GM12865 (cell line): ENCODE measurements around the gene IP6K2.
"Not testable (repeated sequence)": the region's sequence is repeated elsewhere in the genome, so short reads cannot be mapped to it uniquely, and the experiment has no call there.

ENCODE experiments used
- DNase-seq: peaks from one replicate; pipeline ENCODE4 v3.0.0; 2010; ENCODE audit warnings: low read depth
- H3K4me3 ChIP-seq: 2 replicates; pipeline ENCODE4 v1.5.1; 2011; ENCODE audit warnings: mild to moderate bottlenecking, low read depth, low read length, control low read depth
- CTCF ChIP-seq: IDR thresholded peaks from 2 replicates; pipeline ENCODE4 v1.5.1; 2011; ENCODE audit warnings: low read length, control low read depth, low read depth, inconsistent platforms; ENCODE audit not compliant: insufficient read depth; ENCODE audit errors: missing control alignments

IP6K2 gene

GRCh38 chr3:48723725-48724124 lies 6.7 kb upstream of the IP6K2 start:
- TF ChIP-seq CTCF: no peak
- no peak overlapping the region for H3K4me3 ChIP-seq
- DNase-seq: no peak

DNA sequence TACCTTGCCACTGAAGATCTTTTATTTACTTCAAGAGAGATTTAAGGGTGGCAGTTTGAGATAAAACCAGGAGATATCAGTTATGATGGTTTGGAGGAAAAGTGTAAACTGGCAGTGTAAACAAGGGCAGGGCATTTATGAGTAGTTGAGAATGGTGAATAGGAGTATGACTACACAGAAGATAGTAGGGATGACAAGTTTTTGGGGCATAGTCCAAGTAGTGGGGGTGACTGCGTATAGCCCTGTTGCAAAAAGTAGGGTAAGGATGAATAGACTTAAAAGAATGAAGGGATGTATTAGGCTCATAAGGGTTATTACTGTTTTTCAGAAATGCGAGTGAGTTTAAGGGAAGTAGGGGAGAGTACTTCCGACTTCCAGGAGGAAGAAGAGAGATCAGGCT lies 6.3 kb upstream of the IP6K2 start:
- not testable (repeated sequence) for H3K4me3 ChIP-seq, DNase-seq

DNA sequence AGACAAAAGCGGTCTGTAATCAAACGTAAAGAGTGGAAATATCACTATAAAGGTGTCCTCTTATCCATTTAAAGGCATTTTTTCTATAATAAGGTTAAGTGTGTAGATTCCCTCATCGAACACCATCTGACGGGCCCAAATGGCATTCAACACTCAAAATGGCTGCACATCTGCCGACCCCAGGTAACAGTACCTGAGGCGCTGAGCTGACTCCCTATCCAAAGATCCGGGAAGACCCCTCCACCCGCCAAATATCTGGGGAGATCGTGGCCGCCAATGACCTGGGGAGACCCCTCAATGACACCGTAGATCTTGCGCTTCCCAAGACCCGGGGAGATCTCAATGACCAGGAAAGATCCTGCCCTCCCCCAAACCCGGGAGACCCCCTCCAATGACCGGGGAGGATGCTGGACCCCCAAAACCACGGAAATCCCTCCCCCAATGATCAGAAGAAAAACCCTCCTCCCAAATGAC lies 476 bp downstream of the IP6K2 start:
- peak; percentile 58 for DNase-seq
- no peak for TF ChIP-seq CTCF
- peak overlapping the region; percentile 97 for H3K4me3 ChIP-seq

GRCh38 chr3:48715174-48715800 lies 1.7 kb downstream of the IP6K2 start:
- no peak for DNase-seq
- no peak for TF ChIP-seq CTCF
- H3K4me3 ChIP-seq: peak overlapping the region; percentile 97

GRCh38 chr3:48711727-48712126 lies 5.3 kb downstream of the IP6K2 start:
- no peak for DNase-seq
- no peak overlapping the region for H3K4me3 ChIP-seq
- no peak for TF ChIP-seq CTCF

- DNase-seq: no peak
- no peak for TF ChIP-seq CTCF
- no peak overlapping the region for H3K4me3 ChIP-seq
Observed at GRCh38 chr3:48709051-48709461, 8.0 kb downstream of the IP6K2 start.

DNA sequence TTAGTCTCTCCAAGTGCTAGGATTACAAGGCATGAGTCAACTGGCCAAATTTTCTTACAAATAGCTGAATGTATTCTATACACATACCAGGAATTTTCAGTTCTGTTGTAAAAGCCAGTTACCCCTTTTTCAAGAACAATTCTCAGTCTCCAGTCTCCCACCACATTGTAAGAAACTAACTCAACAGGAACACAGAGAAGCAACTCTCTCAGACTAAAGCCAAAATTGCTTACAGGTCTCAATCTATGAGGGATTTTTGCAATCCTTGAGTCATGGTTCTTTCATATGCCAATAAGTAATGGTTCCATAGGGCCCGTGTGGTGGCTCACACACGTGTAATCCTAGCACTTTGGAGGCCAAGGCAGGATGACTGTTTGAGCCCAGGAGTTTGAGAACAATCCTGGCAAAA lies 8.5 kb downstream of the IP6K2 start:
- DNase-seq: no peak
- no peak for TF ChIP-seq CTCF
- no peak overlapping the region for H3K4me3 ChIP-seq
